Measurements from ENCODE around the gene ROR1.
"Not testable (repeated sequence)": the region's sequence is repeated elsewhere in the genome, so short reads cannot be mapped to it uniquely, and the experiment has no call there.

DNA sequence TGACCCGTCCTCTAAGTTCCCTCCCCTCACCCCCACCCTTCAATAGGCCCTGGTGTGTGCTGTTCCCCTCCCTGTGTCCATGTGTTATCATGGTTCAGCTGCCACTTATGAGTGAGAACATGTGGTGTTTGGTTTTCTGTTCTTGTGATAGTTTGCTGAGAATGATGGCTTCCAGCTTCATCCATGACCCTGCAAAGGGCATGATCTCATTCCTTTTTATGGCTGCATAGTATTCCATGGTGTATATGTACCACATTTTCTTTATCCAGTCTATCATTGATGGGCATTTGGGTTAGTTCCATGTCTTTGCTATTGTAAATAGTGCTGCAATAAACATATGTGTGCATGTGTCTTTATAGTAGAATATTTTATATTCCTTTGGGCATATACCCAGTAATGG is 330.8 kb downstream of the ROR1 start:
- TF ChIP-seq, protein P1, sequence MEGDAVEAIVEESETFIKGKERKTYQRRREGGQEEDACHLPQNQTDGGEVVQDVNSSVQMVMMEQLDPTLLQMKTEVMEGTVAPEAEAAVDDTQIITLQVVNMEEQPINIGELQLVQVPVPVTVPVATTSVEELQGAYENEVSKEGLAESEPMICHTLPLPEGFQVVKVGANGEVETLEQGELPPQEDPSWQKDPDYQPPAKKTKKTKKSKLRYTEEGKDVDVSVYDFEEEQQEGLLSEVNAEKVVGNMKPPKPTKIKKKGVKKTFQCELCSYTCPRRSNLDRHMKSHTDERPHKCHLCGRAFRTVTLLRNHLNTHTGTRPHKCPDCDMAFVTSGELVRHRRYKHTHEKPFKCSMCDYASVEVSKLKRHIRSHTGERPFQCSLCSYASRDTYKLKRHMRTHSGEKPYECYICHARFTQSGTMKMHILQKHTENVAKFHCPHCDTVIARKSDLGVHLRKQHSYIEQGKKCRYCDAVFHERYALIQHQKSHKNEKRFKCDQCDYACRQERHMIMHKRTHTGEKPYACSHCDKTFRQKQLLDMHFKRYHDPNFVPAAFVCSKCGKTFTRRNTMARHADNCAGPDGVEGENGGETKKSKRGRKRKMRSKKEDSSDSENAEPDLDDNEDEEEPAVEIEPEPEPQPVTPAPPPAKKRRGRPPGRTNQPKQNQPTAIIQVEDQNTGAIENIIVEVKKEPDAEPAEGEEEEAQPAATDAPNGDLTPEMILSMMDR (IDR thresholded peaks at IDR 0.05): not testable (repeated sequence)
- TF ChIP-seq EZH2 (IDR thresholded peaks at IDR 0.05; ENCODE audit: borderline replicate concordance, insufficient read depth, low read depth, low read length, poor library complexity, severe bottlenecking): not testable (repeated sequence)
